ENCODE data around the gene TNFAIP8L1.
A peak's percentile ranks its signal among the peaks of the same experiment; 100 is the strongest.
"Not testable (repeated sequence)": the region's sequence is repeated elsewhere in the genome, so short reads cannot be mapped to it uniquely, and the experiment has no call there.

Gene TNFAIP8L1

GRCh38 chr19:4638828-4639530 lies at the start of gene TNFAIP8L1:
TSS of gene TNFAIP8L1 (plus strand) at chr19:4639516. CDS start at chr19:4651870, 12,354 bp downstream.
- peak; percentile 99 for DNase-seq (ENCODE audit: low read depth)

DNA sequence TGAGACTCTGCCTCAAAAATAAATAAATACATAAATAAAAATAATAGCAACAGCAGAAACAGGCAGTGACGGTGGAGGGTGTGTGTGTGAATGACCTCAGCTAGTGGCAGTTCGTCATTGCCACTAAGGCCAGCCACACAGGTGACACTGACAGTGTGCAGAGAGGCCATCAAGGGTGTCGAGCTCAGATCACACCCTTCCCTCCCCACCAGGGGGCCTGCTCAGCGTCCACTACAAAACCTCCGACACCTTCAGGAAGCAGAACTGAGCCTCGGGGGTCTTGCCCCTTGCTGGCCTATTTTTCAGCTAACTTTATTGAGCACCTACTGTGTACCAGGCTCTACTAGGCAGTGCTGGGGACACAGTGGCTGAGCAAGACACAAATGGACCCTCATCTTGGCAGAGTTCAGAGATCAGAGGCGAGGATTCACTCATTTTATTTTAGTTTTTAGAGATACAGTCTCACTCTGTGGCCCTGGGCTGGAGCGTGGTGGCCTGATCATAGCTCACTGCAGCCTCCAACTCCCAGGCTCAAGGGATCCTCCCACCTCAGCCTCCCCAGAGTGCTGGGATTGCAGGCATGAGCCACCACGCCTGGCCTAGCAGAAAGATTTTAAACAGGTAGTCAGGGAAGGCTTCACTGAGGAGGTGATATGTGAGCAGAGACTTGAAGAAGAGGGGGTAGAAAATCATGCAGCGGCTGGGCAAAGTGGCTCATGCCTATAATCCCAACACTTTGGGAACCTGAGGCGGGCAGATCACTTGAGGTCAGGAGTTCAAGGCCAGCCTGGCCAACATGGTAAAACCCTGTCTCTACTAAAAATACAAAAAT lies 49.5 kb upstream of the TNFAIP8L1 start:
- no peak for DNase-seq (ENCODE audit: low read depth)

- no peak for DNase-seq (ENCODE audit: low read depth)
Observed at GRCh38 chr19:4590559-4590958, 48.8 kb upstream of the TNFAIP8L1 start.

GRCh38 chr19:4591320-4591719 lies 48.0 kb upstream of the TNFAIP8L1 start:
- no peak for DNase-seq (ENCODE audit: low read depth)

DNA sequence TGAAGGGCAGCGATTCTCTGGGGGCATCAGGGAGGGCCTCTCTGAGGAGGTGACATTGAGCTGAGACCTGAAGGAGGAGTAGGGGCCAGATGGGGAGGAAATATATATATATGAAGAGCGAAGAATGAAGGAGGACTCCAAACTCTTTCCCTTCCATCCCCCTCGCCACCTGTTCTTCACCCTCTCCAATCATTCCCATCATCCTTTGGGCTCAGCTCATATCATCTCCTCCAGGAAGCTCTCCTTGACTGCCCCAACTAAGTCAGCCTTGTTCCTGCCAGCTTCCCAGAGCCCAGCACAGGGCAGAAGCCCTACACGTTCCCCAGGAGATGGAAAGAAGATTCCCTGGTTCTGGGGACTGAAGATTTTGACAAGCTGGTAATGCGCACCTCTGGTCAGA lies 46.9 kb upstream of the TNFAIP8L1 start:
- DNase-seq (ENCODE audit: low read depth), result no peak

DNA sequence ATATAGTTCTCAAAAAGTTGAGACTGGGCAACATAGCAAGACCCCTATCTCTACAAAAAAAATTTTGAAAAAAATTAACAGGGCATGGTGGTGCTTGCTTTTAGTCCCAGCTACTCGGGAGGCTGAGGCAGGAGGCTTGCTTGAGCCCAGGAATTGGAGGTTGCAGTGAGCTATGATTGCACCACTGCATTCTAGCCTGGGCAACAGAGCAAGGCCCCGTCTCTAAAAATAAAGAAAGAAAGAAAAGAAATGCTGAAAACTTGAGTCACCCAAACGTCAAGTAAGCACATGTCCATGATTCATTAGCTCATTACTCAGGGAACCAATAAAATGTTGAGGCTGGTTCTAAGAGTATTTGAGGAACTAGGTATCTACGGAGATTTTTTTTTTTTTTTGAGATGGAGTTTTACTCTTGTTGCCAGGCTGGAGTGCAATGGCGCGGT lies 45.9 kb upstream of the TNFAIP8L1 start:
- no peak for DNase-seq (ENCODE audit: low read depth)

DNA sequence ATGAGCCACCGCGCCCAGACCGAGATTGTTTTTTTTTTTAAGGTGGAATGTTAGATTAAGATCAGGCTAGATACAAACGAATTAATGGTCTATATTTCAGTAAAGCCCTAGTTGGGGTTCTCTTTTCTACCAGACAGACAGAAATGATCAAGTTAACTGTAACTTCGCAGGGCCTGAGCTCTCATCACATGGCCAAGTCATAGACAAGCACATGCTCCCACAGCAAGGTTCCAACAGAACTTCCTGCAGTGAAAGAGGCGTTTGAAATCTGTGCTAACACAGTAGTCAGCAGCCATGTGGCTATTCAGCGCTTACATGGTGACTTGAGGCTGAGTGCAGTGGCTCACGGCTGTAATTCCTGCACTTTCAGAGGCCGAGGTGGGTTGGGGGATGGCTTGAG lies 45.1 kb upstream of the TNFAIP8L1 start:
- no peak for DNase-seq (ENCODE audit: low read depth)

DNA sequence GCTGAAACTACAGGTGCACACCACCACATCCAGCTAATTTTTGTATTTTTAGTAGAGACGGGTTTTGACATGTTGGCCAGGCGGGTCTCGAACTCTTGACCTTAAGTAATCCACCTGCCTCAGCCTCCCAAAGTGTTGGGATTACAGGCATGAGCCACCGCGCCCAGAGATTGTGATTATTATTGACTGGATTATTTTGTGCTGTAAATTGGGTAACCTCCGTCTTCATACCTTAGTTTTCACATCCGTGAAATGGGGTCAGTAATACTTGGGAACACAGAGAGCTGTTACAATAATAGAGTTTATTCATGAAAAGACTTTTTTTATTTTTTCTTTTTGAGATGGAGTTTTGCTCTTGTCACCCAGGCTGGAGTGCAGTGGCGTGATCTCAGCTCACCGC lies 44.2 kb upstream of the TNFAIP8L1 start:
- not testable (repeated sequence) for DNase-seq (ENCODE audit: low read depth)

GRCh38 chr19:4596033-4596904 lies 43.0 kb upstream of the TNFAIP8L1 start:
- no peak for DNase-seq (ENCODE audit: low read depth)

DNA sequence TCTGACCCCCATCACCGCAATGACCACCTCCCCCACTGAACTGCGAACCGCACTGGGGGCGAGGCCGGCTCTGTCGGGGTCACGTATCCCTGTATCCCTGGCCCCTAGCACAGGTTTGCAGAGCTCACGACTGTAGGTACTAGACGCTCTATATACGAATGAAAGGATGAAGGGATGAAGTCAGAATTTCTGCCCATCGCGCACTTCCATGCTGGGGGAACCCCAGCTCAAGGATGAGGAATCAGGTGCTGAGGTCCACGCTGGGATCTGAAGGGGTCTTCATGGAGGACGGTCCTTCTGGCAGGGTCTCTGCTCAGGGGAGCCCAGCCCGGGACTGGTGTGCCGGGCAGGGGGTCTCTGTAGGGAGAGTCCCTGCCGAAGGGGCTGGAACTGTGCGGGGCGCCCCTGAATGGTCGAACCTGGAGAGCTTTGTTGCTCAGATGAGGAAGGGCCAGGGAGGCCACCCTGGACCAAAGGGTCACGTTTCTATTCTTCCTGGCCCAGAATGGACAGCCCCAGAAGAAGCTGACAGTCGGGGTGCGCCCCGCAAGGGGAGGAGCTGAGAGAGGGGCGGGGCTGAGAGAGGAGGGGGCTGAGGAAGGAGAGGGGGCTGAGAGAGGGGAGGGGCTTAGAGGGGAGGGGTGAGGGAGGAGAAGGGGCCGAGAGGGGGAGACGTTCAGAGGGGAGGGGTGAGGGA lies 41.9 kb upstream of the TNFAIP8L1 start:
- no peak for DNase-seq (ENCODE audit: low read depth)

GRCh38 chr19:4597975-4598671 lies 41.2 kb upstream of the TNFAIP8L1 start:
- peak; percentile 33 for DNase-seq (ENCODE audit: low read depth)

GRCh38 chr19:4598712-4599111 lies 40.6 kb upstream of the TNFAIP8L1 start:
- DNase-seq (ENCODE audit: low read depth), result no peak

DNA sequence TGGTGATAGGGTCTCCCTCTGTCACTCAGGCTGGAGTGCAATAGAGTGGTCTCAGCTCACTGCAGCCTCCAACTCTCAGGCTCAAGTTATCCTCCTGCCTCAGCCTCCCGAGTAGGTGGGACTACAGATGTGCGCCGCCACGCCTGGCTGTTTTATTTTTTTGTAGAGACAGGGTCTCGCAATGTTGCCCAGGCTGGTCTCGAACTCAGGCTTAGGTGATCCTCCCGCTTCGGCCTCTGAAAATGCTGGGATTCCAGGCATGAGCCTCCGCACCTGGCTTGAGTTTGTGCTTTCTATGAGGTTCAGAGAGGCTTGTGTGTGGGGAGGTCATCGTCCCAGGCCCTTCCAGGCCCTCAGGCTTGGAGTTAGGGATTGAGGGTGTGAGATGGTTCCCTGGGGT lies 39.2 kb upstream of the TNFAIP8L1 start:
- no peak for DNase-seq (ENCODE audit: low read depth)

GRCh38 chr19:4600893-4601292 lies 38.4 kb upstream of the TNFAIP8L1 start:
- DNase-seq (ENCODE audit: low read depth), result no peak

- no peak for DNase-seq (ENCODE audit: low read depth)
Observed at GRCh38 chr19:4602173-4602788, 37.0 kb upstream of the TNFAIP8L1 start.

GRCh38 chr19:4602915-4603314 lies 36.4 kb upstream of the TNFAIP8L1 start:
- DNase-seq (ENCODE audit: low read depth), result no peak

- no peak for DNase-seq (ENCODE audit: low read depth)
Observed at GRCh38 chr19:4604912-4605311, 34.4 kb upstream of the TNFAIP8L1 start.

GRCh38 chr19:4606181-4606580 lies 33.1 kb upstream of the TNFAIP8L1 start:
- no peak for DNase-seq (ENCODE audit: low read depth)

DNA sequence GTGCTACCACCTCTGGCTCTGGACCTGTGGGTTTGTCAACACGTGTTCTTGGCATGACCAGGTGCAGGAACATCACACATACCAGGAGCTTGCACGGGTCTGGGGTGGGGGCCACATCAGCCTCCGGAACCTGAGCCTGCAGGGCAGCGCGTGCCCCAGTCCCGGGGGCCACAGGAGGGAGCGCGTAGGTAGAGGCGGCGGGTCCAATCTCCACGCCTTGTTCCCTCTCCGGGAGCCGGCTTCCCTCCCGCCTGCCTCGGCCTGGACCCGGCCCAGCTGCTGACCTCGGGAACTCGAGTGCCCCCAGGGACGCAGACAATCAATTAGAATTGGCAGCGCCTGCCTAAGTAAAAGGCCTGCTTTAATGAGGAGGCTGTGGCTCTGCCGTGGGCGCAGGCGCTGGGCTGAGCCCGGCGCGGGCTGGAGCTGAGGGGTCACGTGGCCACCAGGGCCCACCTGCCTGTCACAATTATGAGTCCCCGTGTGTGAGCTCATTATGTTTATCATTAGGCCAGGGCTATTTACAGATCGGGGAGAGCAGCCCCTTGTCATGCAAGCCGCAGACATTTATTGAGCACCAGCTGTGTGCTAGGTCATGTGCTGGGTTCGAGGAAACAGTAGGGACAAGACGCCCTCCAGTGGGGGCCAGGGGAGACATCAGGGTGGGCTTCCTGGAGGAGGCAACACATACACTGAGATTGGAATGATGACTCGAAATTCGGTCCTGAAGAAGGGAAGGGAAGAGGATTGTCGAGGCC lies 32.2 kb upstream of the TNFAIP8L1 start:
- no peak for DNase-seq (ENCODE audit: low read depth)

Data from stimulated activated CD8-positive, alpha-beta memory T cell treated with anti-CD3 and anti-CD28 coated beads, Interleukin-4, amount 100 ng/mL, for 24 hours (primary cell).